PC-3 (cell line): Measurements from ENCODE around the gene IFT57. TPM values are rescaled to one million over a fixed set of nuclear protein-coding genes. Genes with fewer than 3 reads are reported as not detected.
"Not testable (repeated sequence)": the region's sequence is repeated elsewhere in the genome, so short reads cannot be mapped to it uniquely, and the experiment has no call there.

Experiments used
- ATAC-seq: fragments of 200-7000 bp; cut with Tn5 transposase; 2 replicates; pipeline ENCODE4 v1.9.1; 2020; ENCODE audit warnings: mild to moderate bottlenecking, moderate library complexity
- Bru-seq: library from RNA; stranded (reverse); fragments of 400-500 nt; gene quantifications from one replicate; lab custom pipeline; 2021; lab: Mats Ljungman, UMichigan
- BruChase-seq, 2 experiments: library from RNA; stranded (reverse); fragments of 400-500 nt; gene quantifications; one replicate each; lab custom pipeline; 2021; lab: Mats Ljungman, UMichigan
- BruUV-seq: library from RNA; stranded (reverse); fragments of 400-500 nt; replicated peaks from 2 replicates; lab custom pipeline; 2021; lab: Mats Ljungman, UMichigan
- CTCF ChIA-PET: fragments of 300-600 bp; sonication (Branson Sonifier 250); formaldehyde crosslinking; loops from one replicate; lab custom pipeline; 2022; ENCODE audit warnings: antibody characterized with exemption; lab: Charles Lee
- POLR2A ChIA-PET: fragments of 300-600 bp; sonication (Branson Sonifier 250); formaldehyde crosslinking; loops from one replicate; lab custom pipeline; 2022; ENCODE audit warnings: antibody characterized with exemption; ENCODE audit not compliant: unreplicated experiment; lab: Charles Lee
- DNase-seq: peaks from one replicate; pipeline ENCODE4 v3.0.0-alpha.2; 2015
- H2AFZ ChIP-seq: fragments of 300-600 bp; sonication (generic); 2 replicates; pipeline ENCODE4 v1.6.0; 2016; ENCODE audit warnings: antibody characterized with exemption, low read length
- H3F3A ChIP-seq: fragments of 300-600 bp; sonication (generic); one replicate; pipeline ENCODE4 v1.6.0; 2017; ENCODE audit warnings: antibody characterized with exemption, low read length, control low read depth, mild to moderate bottlenecking; ENCODE audit not compliant: unreplicated experiment
- H3K27ac ChIP-seq: fragments of 300-600 bp; sonication (generic); 2 replicates; pipeline ENCODE4 v1.5.1; 2016; ENCODE audit warnings: mild to moderate bottlenecking, low read length
- H3K27me3 ChIP-seq: fragments of 300-600 bp; sonication (generic); 2 replicates; pipeline ENCODE4 v1.6.1; 2016; ENCODE audit warnings: low read length, mixed read lengths
- H3K36me3 ChIP-seq: fragments of 300-600 bp; sonication (generic); 2 replicates; pipeline ENCODE4 v1.6.1; 2016; ENCODE audit warnings: low read depth, mixed run types, low read length, mixed read lengths
- H3K4me1 ChIP-seq: fragments of 300-600 bp; sonication (generic); 2 replicates; pipeline ENCODE4 v1.5.1; 2016; ENCODE audit warnings: low read length; ENCODE audit not compliant: insufficient read depth
- H3K4me2 ChIP-seq: fragments of 300-600 bp; sonication (generic); 2 replicates; pipeline ENCODE4 v1.6.0; 2016; ENCODE audit warnings: low read length
- H3K4me3 ChIP-seq: fragments of 300-600 bp; sonication (generic); 2 replicates; pipeline ENCODE4 v1.5.1; 2016; ENCODE audit warnings: mild to moderate bottlenecking, low read length, mixed read lengths
- H3K79me2 ChIP-seq: fragments of 300-600 bp; sonication (generic); 2 replicates; pipeline ENCODE4 v1.6.1; 2017; ENCODE audit warnings: low read length, mixed read lengths
- H3K9ac ChIP-seq: fragments of 300-600 bp; sonication (generic); 2 replicates; pipeline ENCODE4 v1.6.0; 2016; ENCODE audit warnings: mild to moderate bottlenecking, low read length
- H3K9me2 ChIP-seq: fragments of 300-600 bp; sonication (generic); replicated peaks from 2 replicates; pipeline ENCODE4 v1.6.1; 2016; ENCODE audit warnings: mixed run types, low read length, mixed read lengths
- H3K9me3 ChIP-seq: fragments of 300-600 bp; sonication (generic); 2 replicates; pipeline ENCODE4 v1.6.1; 2016; ENCODE audit warnings: low read length, mixed read lengths
- H4K20me1 ChIP-seq: fragments of 300-600 bp; sonication (generic); 2 replicates; pipeline ENCODE4 v1.6.1; 2016; ENCODE audit warnings: low read length, mixed read lengths
- CTCF ChIP-seq: fragments of 300-600 bp; sonication (generic); conservative IDR thresholded peaks from 2 replicates; pipeline ENCODE4 v1.5.1; 2017; ENCODE audit warnings: antibody characterized with exemption, low read depth, mild to moderate bottlenecking, low read length
- EZH2 ChIP-seq: fragments of 300-600 bp; sonication (generic); IDR thresholded peaks from one replicate; pipeline ENCODE4 v1.6.1; 2017; ENCODE audit warnings: antibody characterized with exemption, mild to moderate bottlenecking, low read length; ENCODE audit not compliant: unreplicated experiment
- EZH2phosphoT487 ChIP-seq: fragments of 300-600 bp; sonication (generic); IDR thresholded peaks from 2 replicates; pipeline ENCODE4 v1.6.1; 2018; ENCODE audit warnings: mild to moderate bottlenecking, antibody characterized with exemption, low read length, borderline replicate concordance
- intact Hi-C: fragments of 100-400 bp; cut with micrococcal nuclease; formaldehyde crosslinking; loops from 2 replicates; pipeline ENCODE4 v1.9.0; 2023
- long read RNA-seq: library from polyadenylated mRNA; unstranded; transcript quantifications from one replicate; pipeline ENCODE4 v2.0.0, GENCODE V29; 2021; ENCODE audit not compliant: unreplicated experiment
- total RNA-seq: library from RNA; depleted of rRNA; stranded (reverse); fragments of >200 nt; gene quantifications from 2 replicates; pipeline ENCODE4 v1.2.3, GENCODE V29; 2014; rRNA removed

IFT57 gene
- total RNA-seq, result 46.0 and 54.0 TPM in 2 replicates
- Bru-seq, nascent RNA, result percentile 72 among the genes with signal in this experiment
- percentile 66 among the genes with signal in this experiment for BruChase-seq, experiment 1, labeled RNA remaining after a 6-hour chase
- percentile 67 among the genes with signal in this experiment for BruChase-seq, experiment 2, labeled RNA remaining after a 2-hour chase
- long read RNA-seq, transcript IFT57-201 (11 exons, 3,203 nt), result major isoform, 74 of 87 reads
- long read RNA-seq, partial matches to known transcripts, result 6 of 87 reads
- long read RNA-seq, other reads (novel, unspliced or antisense), result 7 of 87 reads

- H3K9me2 ChIP-seq, result no peaks in the 10 kb centered on the region
- peaks cover 42% of the 10 kb centered on the region for H3K4me1 ChIP-seq
- POLR2A ChIA-PET, result interaction anchor here (0.6 to 1.0 kb wide), 4 partner anchors 44 to 340 kb away, joined by 3 to 4 read pairs (median 4); no protein-coding TSS in a partner anchor
- intact Hi-C loops, result loop anchor here (1.0 to 5.0 kb wide), 8 partner anchors 90 to 327 kb away; partner anchors contain the start of gene CD47
- peak within 1 kb of the TSS; percentile 94 for H2AFZ ChIP-seq
- peak within 1 kb of the TSS; percentile 89 for H3K4me3 ChIP-seq
- peak within 1 kb of the TSS; percentile 91 for H3K4me2 ChIP-seq
- peak within 1 kb of the TSS; percentile 79 for H3K9ac ChIP-seq
- TSS peak; percentile 64 for BruUV-seq
- no peaks in the 10 kb centered on the region for H3K9me3 ChIP-seq
- peak; percentile 89 for ATAC-seq
- CTCF ChIA-PET, result interaction anchor here (0.6 kb wide), 2 partner anchors 644 to 801 kb away, joined by 3 read pairs; no protein-coding TSS in a partner anchor
- H3K36me3 ChIP-seq, result no peaks in the 10 kb centered on the region
- peak; percentile 98 for DNase-seq
- no peaks in the 10 kb centered on the region for H3F3A ChIP-seq
- H3K79me2 ChIP-seq, result peaks cover 29% of the 10 kb centered on the region
- no peaks in the 10 kb centered on the region for H4K20me1 ChIP-seq
- TF ChIP-seq CTCF (no peak), EZH2phosphoT487 (no peak), EZH2 (no peak)
- H3K27ac ChIP-seq, result no peak within 1 kb of the TSS; the same call in 1 of the 2 replicates
- H3K27me3 ChIP-seq, result no peaks in the 10 kb centered on the region
Measured at GRCh38 chr3:108221911-108222852, at the start of gene IFT57. Gene IFT57, minus strand, starts transcription at chr3:108222424. Its CDS starts 102 bp downstream, at chr3:108222322.

- Histone ChIP-seq H3K79me2 (no peaks in the 10 kb centered on the region), H3K4me1 (no peaks in the 10 kb centered on the region), H3K4me3 (no peak overlapping the region), H3F3A (no peaks in the 10 kb centered on the region), H3K36me3 (no peaks in the 10 kb centered on the region), H3K9me2 (no peaks in the 10 kb centered on the region), H3K27me3 (no peaks in the 10 kb centered on the region), H3K9me3 (0 out of 2 replicates have a peak, but pooled peaks cover 3% of the 10 kb centered on the region), H2AFZ (no peak overlapping the region), H3K4me2 (no peak overlapping the region), H3K9ac (no peak overlapping the region), H3K27ac (no peak overlapping the region), H4K20me1 (no peaks in the 10 kb centered on the region)
- no peak for ATAC-seq
- intact Hi-C loops, result no loop called here
- POLR2A ChIA-PET, result no interaction called here
- TF ChIP-seq EZH2phosphoT487 (no peak), EZH2 (no peak), CTCF (no peak)
- DNase-seq, result no peak
- BruUV-seq, result no TSS peak
- CTCF ChIA-PET, result no interaction called here
Measured at GRCh38 chr3:108271626-108272025, 49.4 kb upstream of the IFT57 start.

GRCh38 chr3:108268235-108268634, 46.0 kb upstream of the IFT57 start:
- H3K4me3 ChIP-seq, H3K79me2 ChIP-seq, H3K36me3 ChIP-seq, H2AFZ ChIP-seq, H4K20me1 ChIP-seq, H3K27me3 ChIP-seq, DNase-seq, H3F3A ChIP-seq, CTCF ChIA-PET, intact Hi-C loops, H3K4me1 ChIP-seq, BruUV-seq, H3K9me2 ChIP-seq, H3K27ac ChIP-seq, ATAC-seq, H3K9me3 ChIP-seq, H3K9ac ChIP-seq, H3K4me2 ChIP-seq: not testable (repeated sequence)
- POLR2A ChIA-PET, result interaction anchor here (0.6 to 0.7 kb wide), 2 partner anchors 50 to 169 kb away, joined by 3 to 4 read pairs; no protein-coding TSS in a partner anchor

GRCh38 chr3:108264534-108265298, 42.5 kb upstream of the IFT57 start:
- H3K9me2 ChIP-seq, intact Hi-C loops, H3K9me3 ChIP-seq, ATAC-seq, H4K20me1 ChIP-seq, H3K27ac ChIP-seq, H3K79me2 ChIP-seq, POLR2A ChIA-PET, H3K27me3 ChIP-seq, H3K4me2 ChIP-seq, H3K9ac ChIP-seq, DNase-seq, H2AFZ ChIP-seq, H3K36me3 ChIP-seq, H3F3A ChIP-seq, H3K4me3 ChIP-seq, CTCF ChIA-PET, H3K4me1 ChIP-seq, BruUV-seq: not testable (repeated sequence)
